ENCODE data around the gene ZNF493.

The ZNF493 gene

GRCh38 chr19:21396893-21397572 is at the start of gene ZNF493:
ZNF493 (plus strand) TSS chr19:21397133; CDS start chr19:21397238, 105 bp downstream.
- DNase-seq: peak; percentile 97

- no peak for DNase-seq
These were observed 44.1 kb upstream of the ZNF493 start for GRCh38 chr19:21352830-21353229.

- peak; percentile 97 for DNase-seq
These were observed 38.0 kb upstream of the ZNF493 start, which contains the start of gene ZNF738 for GRCh38 chr19:21358768-21359451. ZNF738 (plus strand) TSS chr19:21359000; CDS start chr19:21359141, 141 bp downstream.

- DNase-seq: no peak
These were observed 34.6 kb upstream of the ZNF493 start for GRCh38 chr19:21362291-21362690.

GRCh38 chr19:21383980-21384582 is 12.9 kb upstream of the ZNF493 start:
- no peak for DNase-seq

GRCh38 chr19:21396121-21396520 is 812 bp upstream of the ZNF493 start:
- no peak for DNase-seq

GRCh38 chr19:21398851-21399250 is 1.9 kb downstream of the ZNF493 start:
- no peak for DNase-seq

GRCh38 chr19:21402303-21402985 is 5.5 kb downstream of the ZNF493 start:
- no peak for DNase-seq

- DNase-seq: no peak
These were observed 13.2 kb downstream of the ZNF493 start for GRCh38 chr19:21410166-21410565.

GRCh38 chr19:21422244-21422643 is 25.3 kb downstream of the ZNF493 start:
- no peak for DNase-seq

- no peak for DNase-seq
These were observed 26.4 kb downstream of the ZNF493 start for GRCh38 chr19:21423057-21424041.

- no peak for DNase-seq
These were observed 33.7 kb downstream of the ZNF493 start for GRCh38 chr19:21430675-21431074.

GRCh38 chr19:21432590-21432989 is 35.7 kb downstream of the ZNF493 start:
- DNase-seq: no peak

- no peak for DNase-seq
These were observed 37.6 kb downstream of the ZNF493 start for GRCh38 chr19:21434516-21434915.

GRCh38 chr19:21434967-21435544 is 38.1 kb downstream of the ZNF493 start:
- no peak for DNase-seq

GRCh38 chr19:21439201-21439751 is 42.3 kb downstream of the ZNF493 start:
- no peak for DNase-seq

- DNase-seq: no peak
These were observed 43.4 kb downstream of the ZNF493 start for GRCh38 chr19:21440321-21440720.

- DNase-seq: no peak
These were observed 54.3 kb downstream of the ZNF493 start for GRCh38 chr19:21451187-21451586.

GRCh38 chr19:21454901-21455300 is 58.0 kb downstream of the ZNF493 start:
- DNase-seq: no peak

- DNase-seq: no peak
These were observed 63.8 kb downstream of the ZNF493 start for GRCh38 chr19:21460686-21461085.

- DNase-seq: no peak
These were observed 65.6 kb downstream of the ZNF493 start for GRCh38 chr19:21462540-21462939.
